GM13976 (cell line): ENCODE results near the gene PSTPIP2.
"Not testable (repeated sequence)": the region's sequence is repeated elsewhere in the genome, so short reads cannot be mapped to it uniquely, and the experiment has no call there.

Source experiments
- DNase-seq: peaks from one replicate; pipeline ENCODE4 v3.0.0; 2012; ENCODE audit warnings: low spot score
- CTCF ChIP-seq: IDR thresholded peaks from 2 replicates; pipeline ENCODE4 v1.5.1; 2012; ENCODE audit warnings: borderline replicate concordance, mild to moderate bottlenecking; ENCODE audit not compliant: insufficient read depth; ENCODE audit errors: extremely low read depth, missing control alignments, control extremely low read depth
- in situ Hi-C: fragments of 300-500 bp; cut with MboI; formaldehyde crosslinking; loops from one replicate; pipeline ENCODE4 v1.12.0; 2022; ENCODE audit warnings: low sequenced_read_pairs, mixed read lengths, inconsistent platforms; ENCODE audit not compliant: unreplicated experiment

Gene PSTPIP2

DNA sequence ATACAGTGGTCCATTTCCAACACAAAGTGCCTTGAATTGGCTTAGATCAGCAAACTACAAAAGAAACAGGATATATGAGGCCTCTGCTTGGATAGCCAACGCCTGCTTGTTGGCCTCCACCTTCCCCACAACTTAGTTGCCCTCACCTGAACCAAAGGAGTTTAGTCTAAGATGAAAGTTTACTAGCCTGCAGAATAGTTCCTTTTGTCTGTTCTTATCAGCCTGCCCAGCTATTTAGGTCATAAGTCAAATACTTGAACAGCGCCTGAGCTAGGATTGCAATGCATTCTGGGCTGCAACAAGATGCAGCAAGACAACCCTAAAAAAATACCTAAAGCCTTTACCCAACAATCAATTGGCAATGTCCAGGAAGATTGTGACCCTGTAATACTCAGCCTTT, 91.8 kb downstream of the PSTPIP2 start:
- in situ Hi-C loops: no loop called here
- TF ChIP-seq CTCF: no peak
- no peak for DNase-seq

- in situ Hi-C loops: no loop called here
- DNase-seq: no peak
- no peak for TF ChIP-seq CTCF
Observed at GRCh38 chr18:45978084-45978483, 94.0 kb downstream of the PSTPIP2 start.

GRCh38 chr18:45976974-45977373, 95.1 kb downstream of the PSTPIP2 start:
- no peak for TF ChIP-seq CTCF
- DNase-seq: no peak
- in situ Hi-C loops: no loop called here

- TF ChIP-seq CTCF: no peak
- no peak for DNase-seq
- in situ Hi-C loops: no loop called here
Observed at GRCh38 chr18:45976566-45976965, 95.5 kb downstream of the PSTPIP2 start.

DNA sequence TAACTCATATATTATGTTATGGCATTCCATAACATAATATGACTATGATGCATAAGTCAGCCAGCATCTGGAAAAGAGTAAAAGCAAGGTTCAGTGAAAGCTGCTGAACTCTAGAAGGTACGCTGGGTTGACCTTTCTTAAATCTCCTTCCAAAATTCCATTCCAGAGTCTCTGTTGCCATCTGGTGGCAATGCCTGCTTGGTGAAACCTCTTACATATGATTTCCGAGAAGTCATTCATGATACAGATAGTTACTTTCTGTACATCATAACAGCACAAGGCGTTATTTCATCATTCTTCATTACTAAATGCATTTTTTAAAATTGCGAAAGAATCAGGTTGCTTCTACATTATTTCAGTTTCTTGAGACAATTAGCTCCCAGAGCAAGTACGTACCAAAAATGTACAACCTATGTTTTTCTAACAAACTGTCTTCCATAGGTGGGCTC, 97.9 kb downstream of the PSTPIP2 start:
- peak; percentile 49 for TF ChIP-seq CTCF
- DNase-seq: peak; percentile 49
- in situ Hi-C loops: no loop called here

- DNase-seq: peak; percentile 96
- in situ Hi-C loops: no loop called here
Observed at GRCh38 chr18:45967007-45967706, 104.9 kb downstream of the PSTPIP2 start, which contains the start of gene EPG5. EPG5 (minus strand) TSS chr18:45967329; CDS start chr18:45967239, 90 bp downstream.

DNA sequence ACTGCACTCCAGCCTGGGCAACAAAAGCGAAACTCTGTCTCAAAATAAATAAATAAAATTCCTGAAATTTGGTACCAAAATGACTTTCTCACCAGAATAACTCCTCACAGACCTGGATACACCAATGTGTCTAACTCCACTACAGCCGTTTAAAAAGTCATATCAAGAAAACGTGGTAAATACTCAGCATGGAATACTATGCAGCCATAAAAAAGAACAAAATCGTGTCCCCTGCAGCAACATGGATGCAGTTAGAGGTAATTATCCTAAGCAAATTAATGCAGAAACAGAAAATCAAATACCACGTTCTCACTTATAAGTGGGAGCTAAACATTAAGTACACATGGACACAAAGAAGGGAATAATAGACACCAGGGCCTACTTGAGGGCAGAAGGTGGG, 107.1 kb downstream of the PSTPIP2 start:
- in situ Hi-C loops, DNase-seq: not testable (repeated sequence)

More at GRCh38 chr18:45967007-45967706, 104.9 kb downstream of the PSTPIP2 start, which contains the start of gene EPG5:
- TF ChIP-seq CTCF: no peak
